RWPE2 (cell line): ENCODE data around the gene OPRD1.
A peak's percentile ranks its signal among the peaks of the same experiment; 100 is the strongest.

Experiments
- ATAC-seq: fragments of 200-7000 bp; cut with Tn5 transposase; 3 replicates; pipeline ENCODE4 v1.9.1; 2021; ENCODE audit warnings: low read depth
- DNase-seq: peaks from one replicate; pipeline ENCODE4 v3.0.0-alpha.2; 2020; ENCODE audit warnings: low spot score
- H3K27ac ChIP-seq: fragments of 450-650 bp; 2 replicates; pipeline ENCODE4 v1.5.1; 2017; ENCODE audit warnings: mild to moderate bottlenecking; ENCODE audit not compliant: poor library complexity, severe bottlenecking
- H3K27me3 ChIP-seq: fragments of 250-450 bp; sonication (Bioruptor Pico); 2 replicates; pipeline ENCODE4 v1.5.1; 2021; ENCODE audit warnings: mild to moderate bottlenecking, moderate library complexity; ENCODE audit not compliant: insufficient read depth, poor library complexity, severe bottlenecking
- H3K36me3 ChIP-seq: fragments of 250-450 bp; sonication (Bioruptor Pico); 2 replicates; pipeline ENCODE4 v1.5.1; 2020; ENCODE audit warnings: low read depth, mild to moderate bottlenecking, moderate library complexity
- H3K4me1 ChIP-seq: fragments of 250-450 bp; sonication (Bioruptor Pico); 2 replicates; pipeline ENCODE4 v1.5.1; 2021; ENCODE audit warnings: mild to moderate bottlenecking, moderate library complexity; ENCODE audit not compliant: insufficient read depth, poor library complexity, severe bottlenecking
- H3K4me3 ChIP-seq: fragments of 250-450 bp; sonication (Bioruptor Pico); 2 replicates; pipeline ENCODE4 v1.5.1; 2021; ENCODE audit warnings: mild to moderate bottlenecking, moderate library complexity; ENCODE audit not compliant: severe bottlenecking
- H3K9me3 ChIP-seq: fragments of 250-450 bp; sonication (Bioruptor Pico); 2 replicates; pipeline ENCODE4 v1.5.1; 2021; ENCODE audit warnings: mild to moderate bottlenecking, moderate library complexity; ENCODE audit not compliant: severe bottlenecking
- CTCF ChIP-seq: fragments of 450-650 bp; IDR thresholded peaks from one replicate; pipeline ENCODE4 v1.5.1; 2017; ENCODE audit warnings: mild to moderate bottlenecking, moderate library complexity; ENCODE audit not compliant: poor library complexity, severe bottlenecking

The OPRD1 gene

GRCh38 chr1:28915031-28915895, 103.3 kb downstream of the OPRD1 start:
- no peaks in the 10 kb centered on the region for H3K9me3 ChIP-seq
- no peak overlapping the region for H3K27ac ChIP-seq
- DNase-seq (no peak), ATAC-seq (peak; percentile 37; the same call in 2 of the 3 replicates)
- no peaks in the 10 kb centered on the region for H3K4me1 ChIP-seq
- no peaks in the 10 kb centered on the region for H3K27me3 ChIP-seq
- no peak for TF ChIP-seq CTCF
- H3K36me3 ChIP-seq, result no peaks in the 10 kb centered on the region
- H3K4me3 ChIP-seq, result peak overlapping the region; percentile 52

GRCh38 chr1:28917757-28918118, 105.8 kb downstream of the OPRD1 start:
- no peak for ATAC-seq
- no peaks in the 10 kb centered on the region for H3K9me3 ChIP-seq
- no peak for TF ChIP-seq CTCF
- no peak overlapping the region for H3K27ac ChIP-seq
- no peak for DNase-seq
- H3K27me3 ChIP-seq, result no peaks in the 10 kb centered on the region
- no peaks in the 10 kb centered on the region for H3K4me1 ChIP-seq
- no peak overlapping the region for H3K4me3 ChIP-seq
- H3K36me3 ChIP-seq, result no peaks in the 10 kb centered on the region
